ENCODE results near the gene SKAP1.

The SKAP1 gene

GRCh38 chr17:48378708-48379392 lies 51.2 kb downstream of the SKAP1 start:
- H3K4me2 ChIP-seq (ENCODE audit: low read length): no peak overlapping the region

GRCh38 chr17:48378238-48378637 lies 51.8 kb downstream of the SKAP1 start:
- H3K79me2 ChIP-seq (ENCODE audit: low read length): no peaks in the 10 kb centered on the region
- no peaks in the 10 kb centered on the region for H4K20me1 ChIP-seq (ENCODE audit: insufficient read depth, low read length)
- no peak overlapping the region for H2AFZ ChIP-seq (ENCODE audit: low read depth, low read length)
- H3K36me3 ChIP-seq (replicated peaks; ENCODE audit: low read depth, low read length): no peaks in the 10 kb centered on the region
- no peak overlapping the region for H3K4me2 ChIP-seq (ENCODE audit: low read length)
- H3K4me3 ChIP-seq (ENCODE audit: low read length): no peak overlapping the region
- H3K9me3 ChIP-seq (ENCODE audit: insufficient read depth, low read length): no peaks in the 10 kb centered on the region
- H3K9ac ChIP-seq (ENCODE audit: low read length): no peak overlapping the region
- no peak overlapping the region for H3K27ac ChIP-seq (ENCODE audit: low read length)
- no peaks in the 10 kb centered on the region for H3K27me3 ChIP-seq (ENCODE audit: low read depth, low read length)
- peaks cover 13% of the 10 kb centered on the region for H3K4me1 ChIP-seq (ENCODE audit: low read length)
- no peak for TF ChIP-seq EZH2phosphoT487 (IDR thresholded peaks at IDR 0.05; ENCODE audit: low read depth)
- TF ChIP-seq, protein P1, sequence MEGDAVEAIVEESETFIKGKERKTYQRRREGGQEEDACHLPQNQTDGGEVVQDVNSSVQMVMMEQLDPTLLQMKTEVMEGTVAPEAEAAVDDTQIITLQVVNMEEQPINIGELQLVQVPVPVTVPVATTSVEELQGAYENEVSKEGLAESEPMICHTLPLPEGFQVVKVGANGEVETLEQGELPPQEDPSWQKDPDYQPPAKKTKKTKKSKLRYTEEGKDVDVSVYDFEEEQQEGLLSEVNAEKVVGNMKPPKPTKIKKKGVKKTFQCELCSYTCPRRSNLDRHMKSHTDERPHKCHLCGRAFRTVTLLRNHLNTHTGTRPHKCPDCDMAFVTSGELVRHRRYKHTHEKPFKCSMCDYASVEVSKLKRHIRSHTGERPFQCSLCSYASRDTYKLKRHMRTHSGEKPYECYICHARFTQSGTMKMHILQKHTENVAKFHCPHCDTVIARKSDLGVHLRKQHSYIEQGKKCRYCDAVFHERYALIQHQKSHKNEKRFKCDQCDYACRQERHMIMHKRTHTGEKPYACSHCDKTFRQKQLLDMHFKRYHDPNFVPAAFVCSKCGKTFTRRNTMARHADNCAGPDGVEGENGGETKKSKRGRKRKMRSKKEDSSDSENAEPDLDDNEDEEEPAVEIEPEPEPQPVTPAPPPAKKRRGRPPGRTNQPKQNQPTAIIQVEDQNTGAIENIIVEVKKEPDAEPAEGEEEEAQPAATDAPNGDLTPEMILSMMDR (IDR thresholded peaks at IDR 0.05; ENCODE audit: low read depth, low read length): no peak

More at GRCh38 chr17:48378708-48379392, 51.2 kb downstream of the SKAP1 start:
- Histone ChIP-seq H3K36me3 (replicated peaks; ENCODE audit: low read depth, low read length) (no peaks in the 10 kb centered on the region), H3K4me3 (ENCODE audit: low read length) (no peak overlapping the region), H3K9me3 (ENCODE audit: insufficient read depth, low read length) (no peaks in the 10 kb centered on the region), H2AFZ (ENCODE audit: low read depth, low read length) (no peak overlapping the region), H3K27me3 (ENCODE audit: low read depth, low read length) (no peaks in the 10 kb centered on the region), H3K27ac (ENCODE audit: low read length) (no peak overlapping the region), H3K79me2 (ENCODE audit: low read length) (no peaks in the 10 kb centered on the region), H3K9ac (ENCODE audit: low read length) (no peak overlapping the region), H4K20me1 (ENCODE audit: insufficient read depth, low read length) (no peaks in the 10 kb centered on the region), H3K4me1 (ENCODE audit: low read length) (peaks cover 7% of the 10 kb centered on the region)
- TF ChIP-seq, protein P1 (IDR thresholded peaks at IDR 0.05; ENCODE audit: low read depth, low read length): no peak
- no peak for TF ChIP-seq EZH2phosphoT487 (IDR thresholded peaks at IDR 0.05; ENCODE audit: low read depth)

GRCh38 chr17:48376682-48377325 lies 53.2 kb downstream of the SKAP1 start:
- H3K9me3 ChIP-seq (ENCODE audit: insufficient read depth, low read length): no peaks in the 10 kb centered on the region
- no peak overlapping the region for H3K9ac ChIP-seq (ENCODE audit: low read length)
- H4K20me1 ChIP-seq (ENCODE audit: insufficient read depth, low read length): no peaks in the 10 kb centered on the region
- H2AFZ ChIP-seq (ENCODE audit: low read depth, low read length): no peak overlapping the region
- H3K36me3 ChIP-seq (replicated peaks; ENCODE audit: low read depth, low read length): no peaks in the 10 kb centered on the region
- TF ChIP-seq, protein P1 (IDR thresholded peaks at IDR 0.05; ENCODE audit: low read depth, low read length): no peak
- TF ChIP-seq EZH2phosphoT487 (IDR thresholded peaks at IDR 0.05; ENCODE audit: low read depth): no peak
- H3K4me1 ChIP-seq (ENCODE audit: low read length): peaks cover 23% of the 10 kb centered on the region
- no peaks in the 10 kb centered on the region for H3K79me2 ChIP-seq (ENCODE audit: low read length)
- no peaks in the 10 kb centered on the region for H3K27me3 ChIP-seq (ENCODE audit: low read depth, low read length)
- H3K27ac ChIP-seq (ENCODE audit: low read length): no peak overlapping the region
- no peak overlapping the region for H3K4me3 ChIP-seq (ENCODE audit: low read length)
- no peak overlapping the region for H3K4me2 ChIP-seq (ENCODE audit: low read length)

- H3K4me3 ChIP-seq (ENCODE audit: low read length): no peak overlapping the region
- H3K27me3 ChIP-seq (ENCODE audit: low read depth, low read length): no peaks in the 10 kb centered on the region
- no peak overlapping the region for H3K27ac ChIP-seq (ENCODE audit: low read length)
- peaks cover 23% of the 10 kb centered on the region for H3K4me1 ChIP-seq (ENCODE audit: low read length)
- no peak overlapping the region for H3K4me2 ChIP-seq (ENCODE audit: low read length)
- no peaks in the 10 kb centered on the region for H3K36me3 ChIP-seq (replicated peaks; ENCODE audit: low read depth, low read length)
- no peaks in the 10 kb centered on the region for H4K20me1 ChIP-seq (ENCODE audit: insufficient read depth, low read length)
- no peaks in the 10 kb centered on the region for H3K79me2 ChIP-seq (ENCODE audit: low read length)
- no peaks in the 10 kb centered on the region for H3K9me3 ChIP-seq (ENCODE audit: insufficient read depth, low read length)
- no peak overlapping the region for H2AFZ ChIP-seq (ENCODE audit: low read depth, low read length)
- TF ChIP-seq, protein P1 (IDR thresholded peaks at IDR 0.05; ENCODE audit: low read depth, low read length): no peak
- no peak for TF ChIP-seq EZH2phosphoT487 (IDR thresholded peaks at IDR 0.05; ENCODE audit: low read depth)
- H3K9ac ChIP-seq (ENCODE audit: low read length): no peak overlapping the region
These were observed 54.7 kb downstream of the SKAP1 start for GRCh38 chr17:48375356-48375755.
